Activated naive CD4-positive, alpha-beta T cell treated with anti-CD3 and anti-CD28 coated beads, Interleukin-2, amount 10 ng/mL, durations not matched to agents 7 days and 5 days (primary cell): ENCODE measurements around the gene STH.
"Not testable (repeated sequence)": the region's sequence is repeated elsewhere in the genome, so short reads cannot be mapped to it uniquely, and the experiment has no call there.

ENCODE experiments used
- CTCF ChIA-PET: fragments of 350-600 bp; sonication (Branson Sonifier 250); formaldehyde crosslinking; loops from one replicate; lab custom pipeline; 2021; ENCODE audit warnings: antibody characterized with exemption; lab: Charles Lee
- DNase-seq: peaks from one replicate; pipeline ENCODE4 v3.0.0-alpha.2; 2020
- H3K27ac Mint-ChIP-seq: one replicate; pipeline ENCODE4 v1.8.0; 2021; ENCODE audit warnings: mild to moderate bottlenecking, moderate library complexity, mixed read lengths
- H3K27me3 Mint-ChIP-seq: one replicate; pipeline ENCODE4 v1.8.0; 2021; ENCODE audit warnings: mild to moderate bottlenecking, mixed read lengths
- H3K36me3 Mint-ChIP-seq: one replicate; pipeline ENCODE4 v1.8.0; 2021; ENCODE audit warnings: mixed read lengths
- H3K4me1 Mint-ChIP-seq: one replicate; pipeline ENCODE4 v1.8.0; 2021; ENCODE audit warnings: mixed read lengths
- H3K4me3 Mint-ChIP-seq: one replicate; pipeline ENCODE4 v1.8.0; 2021; ENCODE audit warnings: mild to moderate bottlenecking, moderate library complexity, mixed read lengths
- H3K9me3 Mint-ChIP-seq: one replicate; pipeline ENCODE4 v1.8.0; 2021; ENCODE audit warnings: mixed read lengths

Gene STH

DNA sequence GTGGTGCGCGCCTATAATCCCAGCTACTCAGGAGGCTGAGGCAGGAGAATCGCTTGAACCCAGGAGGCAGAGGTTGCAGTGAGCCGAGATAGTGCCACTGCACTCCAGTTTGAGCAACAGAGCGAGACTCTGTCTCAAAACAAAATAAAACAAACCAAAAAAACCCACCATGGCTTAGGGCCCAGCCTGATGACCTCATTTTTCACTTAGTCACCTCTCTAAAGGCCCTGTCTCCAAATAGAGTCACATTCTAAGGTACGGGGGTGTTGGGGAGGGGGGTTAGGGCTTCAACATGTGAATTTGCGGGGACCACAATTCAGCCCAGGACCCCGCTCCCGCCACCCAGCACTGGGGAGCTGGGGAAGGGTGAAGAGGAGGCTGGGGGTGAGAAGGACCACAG is 1.4 kb upstream of the STH start:
- Mint-ChIP-seq H3K27ac (no peak overlapping the region), H3K27me3 (peaks cover 18% of the 10 kb centered on the region), H3K36me3 (no peaks in the 10 kb centered on the region), H3K4me1 (no peaks in the 10 kb centered on the region), H3K4me3 (no peak overlapping the region), H3K9me3 (no peaks in the 10 kb centered on the region)
- CTCF ChIA-PET: interaction anchor here (0.6 to 0.8 kb wide), 2 partner anchors 14 to 42 kb away, joined by 3 read pairs; no protein-coding TSS in a partner anchor
- no peak for DNase-seq

DNA sequence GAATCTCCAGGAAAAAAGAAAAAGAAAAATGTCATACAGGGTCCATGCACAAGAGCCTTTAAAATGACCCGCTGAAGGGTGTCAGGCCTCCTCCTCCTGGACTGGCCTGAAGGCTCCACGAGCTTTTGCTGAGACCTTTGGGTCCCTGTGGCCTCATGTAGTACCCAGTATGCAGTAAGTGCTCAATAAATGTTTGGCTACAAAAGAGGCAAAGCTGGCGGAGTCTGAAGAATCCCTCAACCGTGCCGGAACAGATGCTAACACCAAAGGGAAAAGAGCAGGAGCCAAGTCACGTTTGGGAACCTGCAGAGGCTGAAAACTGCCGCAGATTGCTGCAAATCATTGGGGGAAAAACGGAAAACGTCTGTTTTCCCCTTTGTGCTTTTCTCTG is 845 bp downstream of the STH start:
- Mint-ChIP-seq H3K27me3 (peaks cover 18% of the 10 kb centered on the region), H3K9me3 (no peaks in the 10 kb centered on the region), H3K4me1 (no peaks in the 10 kb centered on the region), H3K4me3 (no peak overlapping the region), H3K27ac (no peak overlapping the region), H3K36me3 (no peaks in the 10 kb centered on the region)
- CTCF ChIA-PET: interaction anchor here (1.0 kb wide), 1 partner anchor 44 kb away, joined by 3 read pairs; no protein-coding TSS in a partner anchor
- no peak for DNase-seq

DNA sequence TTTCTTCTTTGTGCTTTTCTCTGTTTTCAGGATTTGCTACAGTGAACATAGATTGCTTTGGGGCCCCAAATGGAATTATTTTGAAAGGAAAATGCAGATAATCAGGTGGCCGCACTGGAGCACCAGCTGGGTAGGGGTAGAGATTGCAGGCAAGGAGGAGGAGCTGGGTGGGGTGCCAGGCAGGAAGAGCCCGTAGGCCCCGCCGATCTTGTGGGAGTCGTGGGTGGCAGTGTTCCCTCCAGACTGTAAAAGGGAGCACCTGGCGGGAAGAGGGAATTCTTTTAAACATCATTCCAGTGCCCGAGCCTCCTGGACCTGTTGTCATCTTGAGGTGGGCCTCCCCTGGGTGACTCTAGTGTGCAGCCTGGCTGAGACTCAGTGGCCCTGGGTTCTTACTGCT is 1.2 kb downstream of the STH start:
- Mint-ChIP-seq H3K9me3 (no peaks in the 10 kb centered on the region), H3K4me1 (no peaks in the 10 kb centered on the region), H3K27ac (no peak overlapping the region), H3K27me3 (peaks cover 18% of the 10 kb centered on the region), H3K36me3 (no peaks in the 10 kb centered on the region), H3K4me3 (no peak overlapping the region)
- CTCF ChIA-PET: interaction anchor here (2.3 kb wide), 1 partner anchor 213 kb away, joined by 13 read pairs; no protein-coding TSS in a partner anchor
- DNase-seq: no peak

DNA sequence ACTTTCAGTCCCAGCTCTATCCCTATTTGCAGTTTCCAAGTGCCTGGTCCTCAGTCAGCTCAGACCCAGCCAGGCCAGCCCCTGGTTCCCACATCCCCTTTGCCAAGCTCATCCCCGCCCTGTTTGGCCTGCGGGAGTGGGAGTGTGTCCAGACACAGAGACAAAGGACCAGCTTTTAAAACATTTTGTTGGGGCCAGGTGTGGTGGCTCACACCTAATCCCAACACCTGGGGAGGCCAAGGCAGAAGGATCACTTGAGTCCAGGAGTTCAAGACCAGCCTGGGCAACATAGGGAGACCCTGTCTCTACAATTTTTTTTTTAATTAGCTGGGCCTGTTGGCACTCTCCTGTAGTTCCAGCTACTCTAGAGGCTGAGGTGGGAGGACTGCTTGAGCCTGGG is 1.7 kb downstream of the STH start:
- DNase-seq: no peak
- H3K9me3 Mint-ChIP-seq: no peaks in the 10 kb centered on the region
- CTCF ChIA-PET: interaction anchor here (1.7 to 4.2 kb wide), 3 partner anchors 58 to 212 kb away, joined by 4 to 18 read pairs (median 13); no protein-coding TSS in a partner anchor
- no peaks in the 10 kb centered on the region for H3K4me1 Mint-ChIP-seq
- no peak overlapping the region for H3K4me3 Mint-ChIP-seq
- H3K27me3 Mint-ChIP-seq: peaks cover 18% of the 10 kb centered on the region
- no peak overlapping the region for H3K27ac Mint-ChIP-seq
- no peaks in the 10 kb centered on the region for H3K36me3 Mint-ChIP-seq

DNA sequence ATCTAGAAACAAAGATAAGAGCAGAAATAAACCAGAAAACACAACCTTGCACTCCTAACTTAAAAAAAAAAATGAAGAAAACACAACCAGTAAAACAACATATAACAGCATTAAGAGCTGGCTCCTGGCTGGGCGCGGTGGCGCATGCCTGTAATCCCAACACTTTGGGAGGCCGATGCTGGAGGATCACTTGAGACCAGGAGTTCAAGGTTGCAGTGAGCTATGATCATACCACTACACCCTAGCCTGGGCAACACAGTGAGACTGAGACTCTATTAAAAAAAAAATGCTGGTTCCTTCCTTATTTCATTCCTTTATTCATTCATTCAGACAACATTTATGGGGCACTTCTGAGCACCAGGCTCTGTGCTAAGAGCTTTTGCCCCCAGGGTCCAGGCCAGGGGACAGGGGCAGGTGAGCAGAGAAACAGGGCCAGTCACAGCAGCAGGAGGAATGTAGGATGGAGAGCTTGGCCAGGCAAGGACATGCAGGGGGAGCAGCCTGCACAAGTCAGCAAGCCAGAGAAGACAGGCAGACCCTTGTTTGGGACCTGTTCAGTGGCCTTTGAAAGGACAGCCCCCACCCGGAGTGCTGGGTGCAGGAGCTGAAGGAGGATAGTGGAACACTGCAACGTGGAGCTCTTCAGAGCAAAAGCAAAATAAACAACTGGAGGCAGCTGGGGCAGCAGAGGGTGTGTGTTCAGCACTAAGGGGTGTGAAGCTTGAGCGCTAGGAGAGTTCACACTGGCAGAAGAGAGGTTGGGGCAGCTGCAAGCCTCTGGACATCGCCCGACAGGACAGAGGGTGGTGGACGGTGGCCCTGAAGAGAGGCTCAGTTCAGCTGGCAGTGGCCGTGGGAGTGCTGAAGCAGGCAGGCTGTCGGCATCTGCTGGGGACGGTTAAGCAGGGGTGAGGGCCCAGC is 2.6 kb downstream of the STH start:
- CTCF ChIA-PET: interaction anchor here (1.1 to 4.2 kb wide), 6 partner anchors 42 to 213 kb away, joined by 3 to 18 read pairs (median 8); no protein-coding TSS in a partner anchor
- H3K4me3 Mint-ChIP-seq: no peak overlapping the region
- H3K4me1 Mint-ChIP-seq: no peaks in the 10 kb centered on the region
- no peaks in the 10 kb centered on the region for H3K36me3 Mint-ChIP-seq
- DNase-seq: no peak
- H3K27ac Mint-ChIP-seq: no peak overlapping the region
- H3K27me3 Mint-ChIP-seq: peaks cover 18% of the 10 kb centered on the region
- H3K9me3 Mint-ChIP-seq: no peaks in the 10 kb centered on the region

DNA sequence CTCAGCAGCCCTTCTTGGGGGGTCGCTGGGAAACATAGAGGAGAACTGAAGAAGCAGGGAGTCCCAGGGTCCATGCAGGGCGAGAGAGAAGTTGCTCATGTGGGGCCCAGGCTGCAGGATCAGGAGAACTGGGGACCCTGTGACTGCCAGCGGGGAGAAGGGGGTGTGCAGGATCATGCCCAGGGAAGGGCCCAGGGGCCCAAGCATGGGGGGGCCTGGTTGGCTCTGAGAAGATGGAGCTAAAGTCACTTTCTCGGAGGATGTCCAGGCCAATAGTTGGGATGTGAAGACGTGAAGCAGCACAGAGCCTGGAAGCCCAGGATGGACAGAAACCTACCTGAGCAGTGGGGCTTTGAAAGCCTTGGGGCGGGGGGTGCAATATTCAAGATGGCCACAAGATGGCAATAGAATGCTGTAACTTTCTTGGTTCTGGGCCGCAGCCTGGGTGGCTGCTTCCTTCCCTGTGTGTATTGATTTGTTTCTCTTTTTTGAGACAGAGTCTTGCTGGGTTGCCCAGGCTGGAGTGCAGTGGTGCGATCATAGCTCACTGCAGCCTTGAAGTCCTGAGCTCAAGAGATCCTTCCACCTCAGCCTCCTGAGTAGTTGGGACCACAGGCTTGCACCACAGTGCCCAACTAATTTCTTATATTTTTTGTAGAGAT is 3.4 kb downstream of the STH start:
- H3K4me1 Mint-ChIP-seq: no peaks in the 10 kb centered on the region
- H3K36me3 Mint-ChIP-seq: no peaks in the 10 kb centered on the region
- H3K4me3 Mint-ChIP-seq: no peak overlapping the region
- no peak overlapping the region for H3K27ac Mint-ChIP-seq
- CTCF ChIA-PET: interaction anchor here (0.7 to 4.2 kb wide), 10 partner anchors 32 to 212 kb away, joined by 3 to 18 read pairs (median 4); no protein-coding TSS in a partner anchor
- H3K9me3 Mint-ChIP-seq: no peaks in the 10 kb centered on the region
- H3K27me3 Mint-ChIP-seq: peaks cover 18% of the 10 kb centered on the region
- peak; percentile 80 for DNase-seq

DNA sequence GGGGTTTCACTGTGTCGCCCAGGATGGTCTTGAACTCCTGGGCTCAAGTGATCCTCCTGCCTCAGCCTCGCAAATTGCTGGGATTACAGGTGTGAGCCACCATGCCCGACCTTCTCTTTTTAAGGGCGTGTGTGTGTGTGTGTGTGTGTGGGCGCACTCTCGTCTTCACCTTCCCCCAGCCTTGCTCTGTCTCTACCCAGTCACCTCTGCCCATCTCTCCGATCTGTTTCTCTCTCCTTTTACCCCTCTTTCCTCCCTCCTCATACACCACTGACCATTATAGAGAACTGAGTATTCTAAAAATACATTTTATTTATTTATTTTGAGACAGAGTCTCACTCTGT is 3.9 kb downstream of the STH start:
- H3K27me3 Mint-ChIP-seq: peaks cover 18% of the 10 kb centered on the region
- no peak overlapping the region for H3K27ac Mint-ChIP-seq
- H3K4me1 Mint-ChIP-seq: no peaks in the 10 kb centered on the region
- CTCF ChIA-PET: interaction anchor here (0.7 to 4.2 kb wide), 8 partner anchors 31 to 212 kb away, joined by 3 to 18 read pairs (median 3); no protein-coding TSS in a partner anchor
- no peak overlapping the region for H3K4me3 Mint-ChIP-seq
- no peaks in the 10 kb centered on the region for H3K9me3 Mint-ChIP-seq
- no peak for DNase-seq
- H3K36me3 Mint-ChIP-seq: no peaks in the 10 kb centered on the region

DNA sequence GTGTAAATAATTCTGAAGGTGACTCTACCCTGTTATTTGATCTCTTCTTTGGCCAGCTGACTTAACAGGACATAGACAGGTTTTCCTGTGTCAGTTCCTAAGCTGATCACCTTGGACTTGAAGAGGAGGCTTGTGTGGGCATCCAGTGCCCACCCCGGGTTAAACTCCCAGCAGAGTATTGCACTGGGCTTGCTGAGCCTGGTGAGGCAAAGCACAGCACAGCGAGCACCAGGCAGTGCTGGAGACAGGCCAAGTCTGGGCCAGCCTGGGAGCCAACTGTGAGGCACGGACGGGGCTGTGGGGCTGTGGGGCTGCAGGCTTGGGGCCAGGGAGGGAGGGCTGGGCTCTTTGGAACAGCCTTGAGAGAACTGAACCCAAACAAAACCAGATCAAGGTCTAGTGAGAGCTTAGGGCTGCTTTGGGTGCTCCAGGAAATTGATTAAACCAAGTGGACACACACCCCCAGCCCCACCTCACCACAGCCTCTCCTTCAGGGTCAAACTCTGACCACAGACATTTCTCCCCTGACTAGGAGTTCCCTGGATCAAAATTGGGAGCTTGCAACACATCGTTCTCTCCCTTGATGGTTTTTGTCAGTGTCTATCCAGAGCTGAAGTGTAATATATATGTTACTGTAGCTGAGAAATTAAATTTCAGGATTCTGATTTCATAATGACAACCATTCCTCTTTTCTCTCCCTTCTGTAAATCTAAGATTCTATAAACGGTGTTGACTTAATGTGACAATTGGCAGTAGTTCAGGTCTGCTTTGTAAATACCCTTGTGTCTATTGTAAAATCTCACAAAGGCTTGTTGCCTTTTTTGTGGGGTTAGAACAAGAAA is 5.1 kb downstream of the STH start:
- no peaks in the 10 kb centered on the region for H3K36me3 Mint-ChIP-seq
- DNase-seq: no peak
- no peaks in the 10 kb centered on the region for H3K4me1 Mint-ChIP-seq
- H3K9me3 Mint-ChIP-seq: no peaks in the 10 kb centered on the region
- no peak overlapping the region for H3K4me3 Mint-ChIP-seq
- H3K27me3 Mint-ChIP-seq: peaks cover 17% of the 10 kb centered on the region
- H3K27ac Mint-ChIP-seq: no peak overlapping the region
- CTCF ChIA-PET: interaction anchor here (0.8 to 4.2 kb wide), 6 partner anchors 40 to 211 kb away, joined by 3 to 18 read pairs (median 6); no protein-coding TSS in a partner anchor

DNA sequence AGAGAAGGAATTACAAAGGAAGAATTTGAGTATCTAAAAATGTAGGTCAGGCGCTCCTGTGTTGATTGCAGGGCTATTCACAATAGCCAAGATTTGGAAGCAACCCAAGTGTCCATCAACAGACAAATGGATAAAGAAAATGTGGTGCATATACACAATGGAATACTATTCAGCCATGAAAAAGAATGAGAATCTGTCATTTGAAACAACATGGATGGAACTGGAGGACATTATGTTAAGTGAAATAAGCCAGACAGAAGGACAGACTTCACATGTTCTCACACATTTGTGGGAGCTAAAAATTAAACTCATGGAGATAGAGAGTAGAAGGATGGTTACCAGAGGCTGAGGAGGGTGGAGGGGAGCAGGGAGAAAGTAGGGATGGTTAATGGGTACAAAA is 7.0 kb downstream of the STH start:
- not testable (repeated sequence) for H3K4me3 Mint-ChIP-seq, H3K27me3 Mint-ChIP-seq, H3K27ac Mint-ChIP-seq, H3K9me3 Mint-ChIP-seq, H3K36me3 Mint-ChIP-seq, H3K4me1 Mint-ChIP-seq, DNase-seq
- CTCF ChIA-PET: interaction anchor here (0.7 kb wide), 1 partner anchor 15 kb away, joined by 3 read pairs; no protein-coding TSS in a partner anchor

DNA sequence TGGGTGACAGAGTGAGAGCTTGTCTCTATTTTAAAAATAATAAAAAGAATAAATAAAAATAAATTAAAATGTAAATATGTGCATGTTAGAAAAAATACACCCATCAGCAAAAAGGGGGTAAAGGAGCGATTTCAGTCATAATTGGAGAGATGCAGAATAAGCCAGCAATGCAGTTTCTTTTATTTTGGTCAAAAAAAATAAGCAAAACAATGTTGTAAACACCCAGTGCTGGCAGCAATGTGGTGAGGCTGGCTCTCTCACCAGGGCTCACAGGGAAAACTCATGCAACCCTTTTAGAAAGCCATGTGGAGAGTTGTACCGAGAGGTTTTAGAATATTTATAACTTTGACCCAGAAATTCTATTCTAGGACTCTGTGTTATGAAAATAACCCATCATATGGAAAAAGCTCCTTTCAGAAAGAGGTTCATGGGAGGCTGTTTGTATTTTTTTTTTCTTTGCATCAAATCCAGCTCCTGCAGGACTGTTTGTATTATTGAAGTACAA is 8.5 kb downstream of the STH start:
- H3K4me3 Mint-ChIP-seq: no peak overlapping the region
- H3K27ac Mint-ChIP-seq: no peak overlapping the region
- CTCF ChIA-PET: no interaction called here
- H3K27me3 Mint-ChIP-seq: peaks cover 13% of the 10 kb centered on the region
- no peaks in the 10 kb centered on the region for H3K4me1 Mint-ChIP-seq
- no peaks in the 10 kb centered on the region for H3K9me3 Mint-ChIP-seq
- H3K36me3 Mint-ChIP-seq: no peaks in the 10 kb centered on the region
- DNase-seq: no peak

DNA sequence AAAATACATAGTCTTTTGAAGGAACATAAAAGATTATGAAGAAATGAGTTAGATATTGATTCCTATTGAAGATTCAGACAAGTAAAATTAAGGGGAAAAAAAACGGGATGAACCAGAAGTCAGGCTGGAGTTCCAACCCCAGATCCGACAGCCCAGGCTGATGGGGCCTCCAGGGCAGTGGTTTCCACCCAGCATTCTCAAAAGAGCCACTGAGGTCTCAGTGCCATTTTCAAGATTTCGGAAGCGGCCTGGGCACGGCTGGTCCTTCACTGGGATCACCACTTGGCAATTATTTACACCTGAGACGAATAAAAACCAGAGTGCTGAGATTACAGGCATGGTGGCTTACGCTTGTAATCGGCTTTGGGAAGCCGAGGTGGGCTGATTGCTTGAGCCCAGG is 9.5 kb downstream of the STH start:
- H3K9me3 Mint-ChIP-seq: no peaks in the 10 kb centered on the region
- no peak overlapping the region for H3K27ac Mint-ChIP-seq
- no peaks in the 10 kb centered on the region for H3K4me1 Mint-ChIP-seq
- peaks cover 13% of the 10 kb centered on the region for H3K27me3 Mint-ChIP-seq
- CTCF ChIA-PET: no interaction called here
- H3K36me3 Mint-ChIP-seq: no peaks in the 10 kb centered on the region
- no peak overlapping the region for H3K4me3 Mint-ChIP-seq
- DNase-seq: no peak

DNA sequence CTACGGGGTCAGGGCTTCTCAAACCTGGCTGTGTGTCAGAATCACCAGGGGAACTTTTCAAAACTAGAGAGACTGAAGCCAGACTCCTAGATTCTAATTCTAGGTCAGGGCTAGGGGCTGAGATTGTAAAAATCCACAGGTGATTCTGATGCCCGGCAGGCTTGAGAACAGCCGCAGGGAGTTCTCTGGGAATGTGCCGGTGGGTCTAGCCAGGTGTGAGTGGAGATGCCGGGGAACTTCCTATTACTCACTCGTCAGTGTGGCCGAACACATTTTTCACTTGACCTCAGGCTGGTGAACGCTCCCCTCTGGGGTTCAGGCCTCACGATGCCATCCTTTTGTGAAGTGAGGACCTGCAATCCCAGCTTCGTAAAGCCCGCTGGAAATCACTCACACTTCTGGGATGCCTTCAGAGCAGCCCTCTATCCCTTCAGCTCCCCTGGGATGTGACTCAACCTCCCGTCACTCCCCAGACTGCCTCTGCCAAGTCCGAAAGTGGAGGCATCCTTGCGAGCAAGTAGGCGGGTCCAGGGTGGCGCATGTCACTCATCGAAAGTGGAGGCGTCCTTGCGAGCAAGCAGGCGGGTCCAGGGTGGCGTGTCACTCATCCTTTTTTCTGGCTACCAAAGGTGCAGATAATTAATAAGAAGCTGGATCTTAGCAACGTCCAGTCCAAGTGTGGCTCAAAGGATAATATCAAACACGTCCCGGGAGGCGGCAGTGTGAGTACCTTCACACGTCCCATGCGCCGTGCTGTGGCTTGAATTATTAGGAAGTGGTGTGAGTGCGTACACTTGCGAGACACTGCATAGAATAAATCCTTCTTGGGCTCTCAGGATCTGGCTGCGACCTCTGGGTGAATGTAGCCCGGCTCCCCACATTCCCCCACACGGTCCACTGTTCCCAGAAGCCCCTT is 10.9 kb downstream of the STH start:
- H3K4me1 Mint-ChIP-seq: no peaks in the 10 kb centered on the region
- no peak for DNase-seq
- no peaks in the 10 kb centered on the region for H3K36me3 Mint-ChIP-seq
- no peak overlapping the region for H3K27ac Mint-ChIP-seq
- H3K4me3 Mint-ChIP-seq: no peak overlapping the region
- CTCF ChIA-PET: interaction anchor here (1.5 kb wide), 1 partner anchor 10 kb away, joined by 4 read pairs; no protein-coding TSS in a partner anchor
- peaks cover 17% of the 10 kb centered on the region for H3K27me3 Mint-ChIP-seq
- H3K9me3 Mint-ChIP-seq: no peaks in the 10 kb centered on the region
